Trophoblast cell (in vitro differentiated cells and primary cell): ENCODE results near the gene SEZ6.

Source experiments
- DNase-seq, 2 donors: peaks; one replicate each; pipeline ENCODE4 v3.0.0-alpha.2; 2016
- H2AFZ ChIP-seq: 2 replicates; pipeline ENCODE4 v1.6.1; 2013; ENCODE audit warnings: low read length, moderate library complexity, mild to moderate bottlenecking; ENCODE audit not compliant: insufficient read depth, poor library complexity
- H2AK5ac ChIP-seq: 2 replicates; pipeline ENCODE4 v1.6.1; 2013; ENCODE audit warnings: mild to moderate bottlenecking, low read length
- H2BK120ac ChIP-seq: 2 replicates; pipeline ENCODE4 v1.6.1; 2013; ENCODE audit warnings: low read length, mild to moderate bottlenecking, moderate library complexity; ENCODE audit not compliant: insufficient read depth, poor library complexity
- H2BK12ac ChIP-seq: 2 replicates; pipeline ENCODE4 v1.6.1; 2013; ENCODE audit warnings: mild to moderate bottlenecking, low read length, moderate library complexity
- H2BK5ac ChIP-seq: 2 replicates; pipeline ENCODE4 v1.6.1; 2013; ENCODE audit warnings: low read length, low read depth, moderate library complexity, mild to moderate bottlenecking; ENCODE audit not compliant: poor library complexity
- H3K14ac ChIP-seq: 2 replicates; pipeline ENCODE4 v1.6.1; 2013; ENCODE audit warnings: mild to moderate bottlenecking, low read length
- H3K18ac ChIP-seq: 2 replicates; pipeline ENCODE4 v1.6.1; 2013; ENCODE audit warnings: mild to moderate bottlenecking, low read length
- H3K23ac ChIP-seq: 2 replicates; pipeline ENCODE4 v1.6.1; 2013; ENCODE audit warnings: low read length
- H3K27ac ChIP-seq: 2 replicates; pipeline ENCODE4 v1.5.1; 2013; ENCODE audit warnings: low read depth, mild to moderate bottlenecking, inconsistent platforms, low read length, moderate library complexity
- H3K27me3 ChIP-seq: 2 replicates; pipeline ENCODE4 v1.6.1; 2013; ENCODE audit warnings: inconsistent platforms, mild to moderate bottlenecking, low read length, moderate library complexity; ENCODE audit not compliant: insufficient read depth
- H3K36me3 ChIP-seq, 2 experiments: 1 replicate in 1 of 2; 2 replicates in 1 of 2; pipeline ENCODE4 v1.6.1; 2013; ENCODE audit warnings: low read length in 2 of 2, mild to moderate bottlenecking in 2 of 2, moderate library complexity in 1 of 2; ENCODE audit not compliant: insufficient read depth in 2 of 2, control insufficient read depth in 1 of 2
- H3K4ac ChIP-seq: 2 replicates; pipeline ENCODE4 v1.6.1; 2013; ENCODE audit warnings: low read depth, mild to moderate bottlenecking, low read length, moderate library complexity
- H3K4me1 ChIP-seq, 2 experiments: 1 replicate in 1 of 2; 2 replicates in 1 of 2; pipeline ENCODE4 v1.6.1; 2013; ENCODE audit warnings: low read length in 2 of 2, mild to moderate bottlenecking in 2 of 2, moderate library complexity in 1 of 2; ENCODE audit not compliant: insufficient read depth in 2 of 2, control insufficient read depth in 1 of 2
- H3K4me2 ChIP-seq: 2 replicates; pipeline ENCODE4 v1.6.1; 2013; ENCODE audit warnings: inconsistent platforms, mild to moderate bottlenecking, low read length, moderate library complexity
- H3K4me3 ChIP-seq: 2 replicates; pipeline ENCODE4 v1.5.1; 2013; ENCODE audit warnings: mild to moderate bottlenecking, low read depth, low read length, inconsistent platforms
- H3K79me1 ChIP-seq: one replicate; pipeline ENCODE4 v1.6.1; 2013; ENCODE audit warnings: low read length
- H3K79me2 ChIP-seq: 2 replicates; pipeline ENCODE4 v1.6.1; 2013; ENCODE audit warnings: low read length, mild to moderate bottlenecking; ENCODE audit not compliant: control insufficient read depth, insufficient read depth, poor library complexity
- H3K9ac ChIP-seq: 2 replicates; pipeline ENCODE4 v1.6.1; 2013; ENCODE audit warnings: mild to moderate bottlenecking, low read length
- H3K9me3 ChIP-seq: 2 replicates; pipeline ENCODE4 v1.6.1; 2013; ENCODE audit warnings: low read depth, mild to moderate bottlenecking, control low read depth, inconsistent platforms, low read length; ENCODE audit not compliant: insufficient read depth
- H4K12ac ChIP-seq: 2 replicates; pipeline ENCODE4 v1.6.1; 2013; ENCODE audit warnings: low read depth, mild to moderate bottlenecking, low read length, moderate library complexity
- H4K8ac ChIP-seq: 2 replicates; pipeline ENCODE4 v1.6.1; 2013; ENCODE audit warnings: low read depth, mild to moderate bottlenecking, low read length, moderate library complexity
- H4K91ac ChIP-seq: one replicate; pipeline ENCODE4 v1.6.1; 2013; ENCODE audit warnings: low read depth, mild to moderate bottlenecking, low read length, moderate library complexity
- WGBS: extraction: QIAGEN DNeasy Blood & Tissue Kit; methylation state at CpG from one replicate; pipeline ENCODE4 v1.1.7; 2013; ENCODE audit warnings: missing lambda C conversion rate; ENCODE audit not compliant: insufficient read length, insufficient coverage; ENCODE audit errors: extremely low coverage; 5-methylcytosine and 5-hydroxymethylcytosine counted together

SEZ6 gene

GRCh38 chr17:29038085-29038795, 32.4 kb upstream of the SEZ6 start:
- Histone ChIP-seq H3K27ac (no peak overlapping the region), H3K4me1 (peaks cover 0 to 7% of the 10 kb centered on the region in 2 experiments), H3K79me2 (no peaks in the 10 kb centered on the region), H2AK5ac (no peak overlapping the region), H3K27me3 (no peaks in the 10 kb centered on the region), H4K91ac (no peak overlapping the region), H2BK5ac (no peak overlapping the region), H3K9me3 (no peaks in the 10 kb centered on the region), H3K4me2 (no peak overlapping the region), H4K8ac (no peak overlapping the region), H3K14ac (no peak overlapping the region), H3K36me3 (no peaks in the 10 kb centered on the region), H3K4ac (no peak overlapping the region), H3K18ac (no peak overlapping the region), H2BK12ac (no peak overlapping the region), H3K9ac (no peak overlapping the region), H2BK120ac (no peak overlapping the region), H3K4me3 (no peak overlapping the region), H4K12ac (no peak overlapping the region), H3K79me1 (no peaks in the 10 kb centered on the region), H3K23ac (no peak overlapping the region), H2AFZ (no peak overlapping the region)
- DNase-seq: no peak
- no CpG with 5 or more reads among the region's 15 CpGs for WGBS

GRCh38 chr17:29037739-29038084, 31.9 kb upstream of the SEZ6 start:
- Histone ChIP-seq H4K12ac (no peak overlapping the region), H3K4me3 (no peak overlapping the region), H3K4ac (no peak overlapping the region), H3K4me2 (no peak overlapping the region), H2BK12ac (no peak overlapping the region), H2AFZ (no peak overlapping the region), H2BK5ac (no peak overlapping the region), H3K27ac (no peak overlapping the region), H3K4me1 (peaks cover 0 to 4% of the 10 kb centered on the region in 2 experiments), H2AK5ac (no peak overlapping the region), H2BK120ac (no peak overlapping the region), H4K91ac (no peak overlapping the region), H3K18ac (no peak overlapping the region), H3K23ac (no peak overlapping the region), H3K27me3 (no peaks in the 10 kb centered on the region), H3K14ac (no peak overlapping the region), H3K79me2 (no peaks in the 10 kb centered on the region), H3K9ac (no peak overlapping the region), H3K9me3 (no peaks in the 10 kb centered on the region), H4K8ac (no peak overlapping the region), H3K36me3 (no peaks in the 10 kb centered on the region), H3K79me1 (no peaks in the 10 kb centered on the region)
- WGBS: no CpG with 5 or more reads among the region's 10 CpGs
- DNase-seq: no peak

- Histone ChIP-seq H3K9ac (no peak overlapping the region), H3K79me1 (no peaks in the 10 kb centered on the region), H2BK12ac (no peak overlapping the region), H4K12ac (no peak overlapping the region), H3K79me2 (no peaks in the 10 kb centered on the region), H2BK120ac (no peak overlapping the region), H3K14ac (no peak overlapping the region), H3K23ac (no peak overlapping the region), H3K4me3 (no peak overlapping the region), H2AFZ (no peak overlapping the region), H2BK5ac (no peak overlapping the region), H3K4me1 (peaks cover 0 to 12% of the 10 kb centered on the region in 2 experiments), H3K36me3 (no peaks in the 10 kb centered on the region), H3K18ac (no peak overlapping the region), H3K4ac (no peak overlapping the region), H3K27me3 (peaks cover 5% of the 10 kb centered on the region), H2AK5ac (no peak overlapping the region), H3K27ac (no peak overlapping the region), H3K4me2 (no peak overlapping the region), H4K91ac (no peak overlapping the region), H3K9me3 (peaks cover 3% of the 10 kb centered on the region), H4K8ac (no peak overlapping the region)
- no CpG with 5 or more reads among the region's 5 CpGs for WGBS
- DNase-seq: no peak
These were observed 30.8 kb upstream of the SEZ6 start for GRCh38 chr17:29036584-29036983.

GRCh38 chr17:29034510-29034909, 28.7 kb upstream of the SEZ6 start:
- no peak overlapping the region for H2AFZ ChIP-seq
- peaks cover 5% of the 10 kb centered on the region for H3K27me3 ChIP-seq
- no peak overlapping the region for H3K4ac ChIP-seq
- H3K79me1 ChIP-seq: no peaks in the 10 kb centered on the region
- no peak overlapping the region for H3K27ac ChIP-seq
- no peak overlapping the region for H3K18ac ChIP-seq
- H3K4me3 ChIP-seq: no peak overlapping the region
- DNase-seq: no peak
- H2BK5ac ChIP-seq: no peak overlapping the region
- H3K23ac ChIP-seq: no peak overlapping the region
- H3K36me3 ChIP-seq: no peaks in the 10 kb centered on the region
- H3K14ac ChIP-seq: no peak overlapping the region
- no peak overlapping the region for H3K4me2 ChIP-seq
- no peak overlapping the region for H2BK12ac ChIP-seq
- H3K79me2 ChIP-seq: no peaks in the 10 kb centered on the region
- H3K9ac ChIP-seq: no peak overlapping the region
- no peak overlapping the region for H4K91ac ChIP-seq
- no peak overlapping the region for H2AK5ac ChIP-seq
- no peak overlapping the region for H4K12ac ChIP-seq
- H4K8ac ChIP-seq: no peak overlapping the region
- H3K9me3 ChIP-seq: peaks cover 3% of the 10 kb centered on the region
- peaks cover 0 to 10% of the 10 kb centered on the region in 2 experiments for H3K4me1 ChIP-seq
- WGBS: no CpG with 5 or more reads among the region's 1 CpG
- H2BK120ac ChIP-seq: no peak overlapping the region
